Heart right ventricle (tissue), 16 donors: Measurements from ENCODE around the gene AOX1. TPM values are rescaled to one million over a fixed set of nuclear protein-coding genes. Genes with fewer than 3 reads are reported as not detected.

Experiments
- ATAC-seq, 8 donors: fragments of 200-7000 bp; cut with Tn5 transposase; one replicate each; pipeline ENCODE4 v1.9.1; 2020; ENCODE audit warnings: mild to moderate bottlenecking in 8 of 8, moderate library complexity in 8 of 8, moderate number of reproducible peaks in 1 of 8
- DNase-seq, 2 donors: peaks; one replicate each; pipeline ENCODE4 v3.0.0-alpha.2; 2020
- H3K27ac ChIP-seq, 10 donors: fragments of 200-600 bp; sonication (generic) in 2 of 10; one replicate each; pipeline versions ENCODE4 v1.5.0 to v1.8.0; 2020 to 2022; ENCODE audit warnings: mild to moderate bottlenecking in 3 of 10
- H3K27me3 ChIP-seq, 7 donors: fragments of 200-600 bp; one replicate each; pipeline ENCODE4 v1.8.0; 2021 to 2022; ENCODE audit warnings: mild to moderate bottlenecking in 2 of 7
- H3K36me3 ChIP-seq, 9 donors: fragments of 200-600 bp; sonication (generic) in 1 of 9; one replicate each; pipeline versions ENCODE4 v1.5.0 to v1.8.0; 2020 to 2022; ENCODE audit warnings: mild to moderate bottlenecking in 2 of 9
- H3K4me1 ChIP-seq, 9 donors: fragments of 200-600 bp; sonication (generic) in 1 of 9; one replicate each; pipeline versions ENCODE4 v1.5.0 to v1.8.0; 2020 to 2022; ENCODE audit warnings: mild to moderate bottlenecking in 4 of 9
- H3K4me3 ChIP-seq, 10 donors: fragments of 200-600 bp; sonication (generic) in 2 of 10; one replicate each; pipeline versions ENCODE4 v1.5.0 to v1.8.0; 2020 to 2022; ENCODE audit warnings: mild to moderate bottlenecking in 7 of 10, moderate library complexity in 2 of 10
- H3K9me3 ChIP-seq, 11 donors: fragments of 200-600 bp in 10 of 11; sonication (generic) in 2 of 11; one replicate each; pipeline versions ENCODE4 v1.5.0 to v1.8.0; 2013 to 2022; ENCODE audit warnings: mild to moderate bottlenecking in 2 of 11, control low read depth in 1 of 11, moderate library complexity in 1 of 11
- CTCF ChIP-seq, 9 donors: fragments of 200-600 bp; sonication (generic) in 2 of 9; IDR thresholded peaks; one replicate each; pipeline versions ENCODE4 v1.5.0 to v1.8.0; 2021 to 2022; ENCODE audit warnings: antibody characterized with exemption in 9 of 9, mild to moderate bottlenecking in 5 of 9, moderate library complexity in 1 of 9
- WGBS, 2 donors: extraction: QIAGEN DNeasy Blood & Tissue Kit; methylation state at CpG; one replicate each; pipeline ENCODE4 v1.1.7; 2013; ENCODE audit warnings: inconsistent platforms in 1 of 2; 5-methylcytosine and 5-hydroxymethylcytosine counted together
- intact Hi-C, 10 donors: fragments of 100-400 bp; cut with DNase I; formaldehyde crosslinking; loops; one replicate each; pipeline versions ENCODE4 v1.11.1 to v1.14.2; 2022
- polyA plus RNA-seq, 2 donors: library from polyadenylated mRNA; stranded (reverse); fragments of 200-250 nt; gene quantifications; one replicate each; pipeline ENCODE4 v1.2.3, GENCODE V29; 2013
- total RNA-seq, 10 donors: library from RNA; stranded (reverse); fragmentation: NEBNext Ultra II Directional in 3 of 10; extraction: Animal tissue kit (Norgen Biotek cat#: 25700) in 3 of 10; gene quantifications; one replicate each; pipeline versions ENCODE4 v1.2.1 to v1.2.4, GENCODE V29; 2021 to 2023
- donor health status: Arrhythmogenic right ventricular cardiomyopathy.
- donor health status: ischemic (EF 13 %, LVEDD 7.1; RV severe dilation, severe dysfunction).
- donor health status: healthy with polysubstance abuse.
- donor health status: DM: no; HTN: yes; CAD: no.
- donor health status: DM: no; HTN: no; CAD: no.
- donor health status: ischemic (EF 25% LVEDD 6.9; RV normal size, moderate dysfunction).
- donor health status: ischemic (EF 25% LVEDD 5.7; RV mildly dilated, moderate dysfunction).
- donor health status: healthy.
- donor health status: DM: yes; HTN: yes; CAD: no.
- donor health status: Ischemic cardiomyopathy.
- donor health status: ischemic (EF 35%, LVEDD 5.7; RV mildly dilated, moderate dysfunction).
- donor health status: nonischemic (EF 11% LVEDD 7.7; RV severe dilation, severe dysfunction).
- donor health status: DM: yes; HTN: yes; CAD: no.
- donor health status: PGD.
- donor health status: ischemic (EF 29% LVEDD 5.4; RV normal size, mild dysfunction).
- donor health status: nonischemic (EF 23%, LVEDD 6.1; RV moderate dilation, normal function).

AOX1 gene
- total and polyA plus RNA-seq, 12 donors = 0.72 to 22.3 (median 2.6) TPM

DNA sequence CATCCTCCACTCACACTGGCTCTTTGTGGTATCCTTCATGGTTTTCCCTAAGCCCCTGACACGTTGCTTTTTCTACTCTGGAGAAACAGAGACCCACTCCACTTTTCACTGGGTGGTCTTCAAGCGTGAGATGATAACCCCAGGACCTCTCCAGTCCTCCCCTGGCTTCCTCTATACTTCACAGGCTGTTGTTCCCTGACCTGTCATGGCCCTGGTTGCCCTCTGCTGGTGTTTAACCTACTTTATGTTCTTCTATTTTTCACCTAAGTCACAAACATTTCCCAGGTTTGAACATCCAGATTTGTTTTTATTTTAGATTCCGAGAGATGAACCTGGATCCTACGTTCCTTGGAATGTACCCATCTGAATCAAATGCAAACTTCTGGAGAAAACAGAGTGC lies 84.5 kb downstream of the AOX1 start:
- TF ChIP-seq CTCF (IDR thresholded peaks at IDR 0.05) = no peak
- ATAC-seq = no peak

GRCh38 chr2:200670751-200671150 lies 84.9 kb downstream of the AOX1 start:
- Histone ChIP-seq H3K9me3 (no peaks in the 10 kb centered on the region), H3K4me3 (no peak overlapping the region), H3K27me3 (peaks cover 0 to 4% (median 0%) of the 10 kb centered on the region in 7 donors), H3K4me1 (no peaks in the 10 kb centered on the region), H3K27ac (no peak overlapping the region), H3K36me3 (no peaks in the 10 kb centered on the region)
- DNase-seq = no peak
- 69 to 70% methylated on average over 1 of the region's 1 CpG for WGBS, 2 donors
- no peak for ATAC-seq
- intact Hi-C loops = no loop called here
- TF ChIP-seq CTCF (IDR thresholded peaks at IDR 0.05) = no peak

More for the DNA sequence above, 84.5 kb downstream of the AOX1 start:
- no peak overlapping the region for H3K4me3 ChIP-seq
- H3K9me3 ChIP-seq = no peaks in the 10 kb centered on the region
- WGBS, 2 donors = 45 to 53% methylated on average over 4 of the region's 4 CpGs
- H3K36me3 ChIP-seq = no peaks in the 10 kb centered on the region
- DNase-seq = no peak
- H3K4me1 ChIP-seq = no peaks in the 10 kb centered on the region
- intact Hi-C loops = no loop called here
- H3K27ac ChIP-seq = no peak overlapping the region
- H3K27me3 ChIP-seq = peaks cover 0 to 4% (median 0%) of the 10 kb centered on the region in 7 donors

DNA sequence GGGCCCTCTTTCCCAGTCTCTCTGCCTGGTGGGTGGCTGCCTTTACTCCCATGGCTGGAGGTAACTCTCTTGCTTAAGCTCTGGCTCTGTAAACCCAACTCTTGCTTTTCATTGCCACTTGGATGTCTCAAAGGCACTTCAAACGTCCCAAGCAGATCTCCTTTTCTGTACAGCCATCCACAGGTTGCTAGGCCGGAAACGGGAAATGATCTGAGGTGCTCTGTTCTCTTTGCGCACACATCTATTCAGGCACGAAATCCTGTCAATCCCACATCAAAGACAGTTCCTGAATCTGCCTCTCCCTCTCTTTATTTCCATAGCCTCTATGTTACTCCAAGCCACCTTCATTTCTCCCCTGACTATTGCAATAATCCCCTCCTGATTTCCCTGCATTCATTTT lies 87.4 kb downstream of the AOX1 start:
- no peak for ATAC-seq
- H3K27ac ChIP-seq = no peak overlapping the region
- H3K9me3 ChIP-seq = no peaks in the 10 kb centered on the region
- 77 to 81% methylated on average over 5 of the region's 5 CpGs for WGBS, 2 donors
- intact Hi-C loops = no loop called here
- no peaks in the 10 kb centered on the region for H3K36me3 ChIP-seq
- H3K4me3 ChIP-seq = no peak overlapping the region
- peaks cover 0 to 4% (median 0%) of the 10 kb centered on the region in 7 donors for H3K27me3 ChIP-seq
- TF ChIP-seq CTCF (IDR thresholded peaks at IDR 0.05) = no peak
- DNase-seq = no peak
- H3K4me1 ChIP-seq = peaks cover 0 to 9% (median 0%) of the 10 kb centered on the region in 9 donors

GRCh38 chr2:200674837-200675236 lies 89.0 kb downstream of the AOX1 start:
- intact Hi-C loops = no loop called here
- WGBS, 2 donors = 71 to 80% methylated on average over 7 of the region's 7 CpGs

More at GRCh38 chr2:200674837-200675236, 89.0 kb downstream of the AOX1 start:
- no peak overlapping the region for H3K4me3 ChIP-seq
- no peak overlapping the region for H3K27ac ChIP-seq
- H3K27me3 ChIP-seq = no peaks in the 10 kb centered on the region
- ATAC-seq (no peak), DNase-seq (no peak)
- H3K4me1 ChIP-seq = peaks cover 0 to 19% (median 5%) of the 10 kb centered on the region in 9 donors
- no peaks in the 10 kb centered on the region for H3K9me3 ChIP-seq
- TF ChIP-seq CTCF (IDR thresholded peaks at IDR 0.05) = no peak
- no peaks in the 10 kb centered on the region for H3K36me3 ChIP-seq
